ENCODE data around the gene RAD51D.

RAD51D gene

GRCh38 chr17:35119370-35120165 lies at the start of gene RAD51D:
RAD51D (minus strand) TSS chr17:35119860; CDS start chr17:35119613, 247 bp downstream.
- no peak for DNase-seq (ENCODE audit: low read depth)
- TF ChIP-seq CTCF (IDR thresholded peaks at IDR 0.05; ENCODE audit: control insufficient read depth, insufficient read depth, low read depth, low read length, missing control alignments): peak; percentile 73
- peak within 1 kb of the TSS; percentile 98 for H3K4me3 ChIP-seq (ENCODE audit: control insufficient read depth, low read depth, low read length)

- no peak for DNase-seq (ENCODE audit: low read depth)
- no peak for TF ChIP-seq CTCF (IDR thresholded peaks at IDR 0.05; ENCODE audit: control insufficient read depth, insufficient read depth, low read depth, low read length, missing control alignments)
Measured at GRCh38 chr17:35167666-35168065, 48.0 kb upstream of the RAD51D start.

GRCh38 chr17:35167046-35167445 lies 47.4 kb upstream of the RAD51D start:
- TF ChIP-seq CTCF (IDR thresholded peaks at IDR 0.05; ENCODE audit: control insufficient read depth, insufficient read depth, low read depth, low read length, missing control alignments): no peak
- DNase-seq (ENCODE audit: low read depth): no peak
- no peak overlapping the region for H3K4me3 ChIP-seq (ENCODE audit: control insufficient read depth, low read depth, low read length)

More at GRCh38 chr17:35167666-35168065, 48.0 kb upstream of the RAD51D start:
- H3K4me3 ChIP-seq (ENCODE audit: control insufficient read depth, low read depth, low read length): no peak overlapping the region

- TF ChIP-seq CTCF (IDR thresholded peaks at IDR 0.05; ENCODE audit: control insufficient read depth, insufficient read depth, low read depth, low read length, missing control alignments): no peak
- no peak for DNase-seq (ENCODE audit: low read depth)
Measured at GRCh38 chr17:35166526-35166925, 46.9 kb upstream of the RAD51D start.

GRCh38 chr17:35164716-35165115 lies 45.1 kb upstream of the RAD51D start:
- H3K4me3 ChIP-seq (ENCODE audit: control insufficient read depth, low read depth, low read length): no peak overlapping the region
- no peak for DNase-seq (ENCODE audit: low read depth)
- TF ChIP-seq CTCF (IDR thresholded peaks at IDR 0.05; ENCODE audit: control insufficient read depth, insufficient read depth, low read depth, low read length, missing control alignments): no peak

More at GRCh38 chr17:35166526-35166925, 46.9 kb upstream of the RAD51D start:
- no peak overlapping the region for H3K4me3 ChIP-seq (ENCODE audit: control insufficient read depth, low read depth, low read length)

- DNase-seq (ENCODE audit: low read depth): no peak
- no peak overlapping the region for H3K4me3 ChIP-seq (ENCODE audit: control insufficient read depth, low read depth, low read length)
- TF ChIP-seq CTCF (IDR thresholded peaks at IDR 0.05; ENCODE audit: control insufficient read depth, insufficient read depth, low read depth, low read length, missing control alignments): no peak
Measured at GRCh38 chr17:35163886-35164285, 44.2 kb upstream of the RAD51D start.
